ENCODE measurements around the gene ANKRD23. TPM values are rescaled to one million over a fixed set of nuclear protein-coding genes. Genes with fewer than 3 reads are reported as not detected.

The ANKRD23 gene
- total and polyA plus RNA-seq, 2 of the 13 experiments (the other 11 are each of a cell fraction or from before 2014, with no cell fraction given): 1.5 to 1.6 TPM

DNA sequence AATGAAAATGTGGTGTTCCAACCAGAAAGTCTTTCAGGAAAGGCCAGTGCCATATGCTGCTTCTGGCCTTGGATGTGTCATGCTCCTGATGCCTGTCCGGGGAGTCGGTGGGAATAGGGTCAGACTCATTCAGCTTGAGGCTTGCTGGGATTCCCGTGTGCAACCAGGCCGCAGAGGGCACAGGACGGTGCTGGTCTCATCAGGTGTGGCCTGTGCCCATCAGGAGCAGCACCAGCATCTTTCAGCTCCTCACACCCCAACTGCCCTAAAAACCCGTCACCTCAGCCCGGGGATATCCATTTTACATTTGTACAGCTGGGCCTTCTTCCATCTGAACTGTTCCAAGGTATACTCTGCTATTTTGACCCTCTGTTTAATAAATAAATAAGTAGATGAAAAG lies 41.1 kb downstream of the ANKRD23 start (continued):
- TF ChIP-seq, protein P1, sequence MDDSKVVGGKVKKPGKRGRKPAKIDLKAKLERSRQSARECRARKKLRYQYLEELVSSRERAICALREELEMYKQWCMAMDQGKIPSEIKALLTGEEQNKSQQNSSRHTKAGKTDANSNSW (CRISPR knock-in tag; IDR thresholded peaks at IDR 0.05; ENCODE audit: borderline replicate concordance): no peak

GRCh38 chr2:96801786-96802595 lies 41.8 kb downstream of the ANKRD23 start:
- CTCF ChIA-PET (ENCODE audit: low intra/inter-chr PET ratio, low total read pairs): interaction anchor here (0.8 to 1.6 kb wide), 2 partner anchors 38 to 252 kb away, joined by 3 to 8 read pairs; no protein-coding TSS in a partner anchor
- Histone ChIP-seq H3K79me2 (ENCODE audit: insufficient read depth, low read length) (no peaks in the 10 kb centered on the region), H3K36me3 (replicated peaks in 1 of 2; ENCODE audit: control insufficient read depth in 1 of 2, insufficient read depth in 2 of 2, low read length in 2 of 2) (peaks cover 5 to 11% of the 10 kb centered on the region in 2 experiments; a peak in 3 of 5 replicates), H3K27ac (ENCODE audit: extremely low read length, insufficient read depth, low read length) (no peak overlapping the region), H3K4me1 (ENCODE audit: insufficient read depth, low read length) (peaks cover 33% of the 10 kb centered on the region), H3K9ac (ENCODE audit: insufficient read depth, low read depth, low read length) (no peak overlapping the region), H4K20me1 (ENCODE audit: insufficient read depth, low read length) (no peaks in the 10 kb centered on the region), H3K4me3 (replicated peaks in 1 of 3; ENCODE audit: insufficient read depth in 1 of 3, low read depth in 2 of 3, low read length in 3 of 3) (no peak overlapping the region), H3K4me2 (ENCODE audit: low read depth, low read length) (no peak overlapping the region), H2AFZ (ENCODE audit: low read length) (no peak overlapping the region), H3K9me3 (ENCODE audit: low read length) (no peaks in the 10 kb centered on the region), H3K27me3 (ENCODE audit: control insufficient read depth in 1 of 2, insufficient read depth in 2 of 2, low read length in 2 of 2) (no peaks in the 10 kb centered on the region)
- ATAC-seq (no peak), FAIRE-seq (no peak), DNase-seq (ENCODE audit: low spot score) (no peak)
- in situ Hi-C loops (cut with HindIII; ENCODE audit: extremely low pct_ligation_motif_present, low pct_unique_long_range_greater_than_20kb): no loop called here
- POLR2A ChIA-PET: interaction anchor here (2.1 kb wide), 1 partner anchor 14 kb away, joined by 7 read pairs; the partner anchor contains the start of gene CNNM3
- 93% methylated on average over 10 of the region's 10 CpGs for WGBS (ENCODE audit: low lambda C conversion rate)
- intact Hi-C loops (cut with micrococcal nuclease; ENCODE audit: unreplicated experiment): loop anchor here (2.0 kb wide), 1 partner anchor 251 kb away; no protein-coding TSS in a partner anchor
- TSS peak; percentile 47 for BruUV-seq (replicated peaks)
- TF ChIP-seq, protein P2, sequence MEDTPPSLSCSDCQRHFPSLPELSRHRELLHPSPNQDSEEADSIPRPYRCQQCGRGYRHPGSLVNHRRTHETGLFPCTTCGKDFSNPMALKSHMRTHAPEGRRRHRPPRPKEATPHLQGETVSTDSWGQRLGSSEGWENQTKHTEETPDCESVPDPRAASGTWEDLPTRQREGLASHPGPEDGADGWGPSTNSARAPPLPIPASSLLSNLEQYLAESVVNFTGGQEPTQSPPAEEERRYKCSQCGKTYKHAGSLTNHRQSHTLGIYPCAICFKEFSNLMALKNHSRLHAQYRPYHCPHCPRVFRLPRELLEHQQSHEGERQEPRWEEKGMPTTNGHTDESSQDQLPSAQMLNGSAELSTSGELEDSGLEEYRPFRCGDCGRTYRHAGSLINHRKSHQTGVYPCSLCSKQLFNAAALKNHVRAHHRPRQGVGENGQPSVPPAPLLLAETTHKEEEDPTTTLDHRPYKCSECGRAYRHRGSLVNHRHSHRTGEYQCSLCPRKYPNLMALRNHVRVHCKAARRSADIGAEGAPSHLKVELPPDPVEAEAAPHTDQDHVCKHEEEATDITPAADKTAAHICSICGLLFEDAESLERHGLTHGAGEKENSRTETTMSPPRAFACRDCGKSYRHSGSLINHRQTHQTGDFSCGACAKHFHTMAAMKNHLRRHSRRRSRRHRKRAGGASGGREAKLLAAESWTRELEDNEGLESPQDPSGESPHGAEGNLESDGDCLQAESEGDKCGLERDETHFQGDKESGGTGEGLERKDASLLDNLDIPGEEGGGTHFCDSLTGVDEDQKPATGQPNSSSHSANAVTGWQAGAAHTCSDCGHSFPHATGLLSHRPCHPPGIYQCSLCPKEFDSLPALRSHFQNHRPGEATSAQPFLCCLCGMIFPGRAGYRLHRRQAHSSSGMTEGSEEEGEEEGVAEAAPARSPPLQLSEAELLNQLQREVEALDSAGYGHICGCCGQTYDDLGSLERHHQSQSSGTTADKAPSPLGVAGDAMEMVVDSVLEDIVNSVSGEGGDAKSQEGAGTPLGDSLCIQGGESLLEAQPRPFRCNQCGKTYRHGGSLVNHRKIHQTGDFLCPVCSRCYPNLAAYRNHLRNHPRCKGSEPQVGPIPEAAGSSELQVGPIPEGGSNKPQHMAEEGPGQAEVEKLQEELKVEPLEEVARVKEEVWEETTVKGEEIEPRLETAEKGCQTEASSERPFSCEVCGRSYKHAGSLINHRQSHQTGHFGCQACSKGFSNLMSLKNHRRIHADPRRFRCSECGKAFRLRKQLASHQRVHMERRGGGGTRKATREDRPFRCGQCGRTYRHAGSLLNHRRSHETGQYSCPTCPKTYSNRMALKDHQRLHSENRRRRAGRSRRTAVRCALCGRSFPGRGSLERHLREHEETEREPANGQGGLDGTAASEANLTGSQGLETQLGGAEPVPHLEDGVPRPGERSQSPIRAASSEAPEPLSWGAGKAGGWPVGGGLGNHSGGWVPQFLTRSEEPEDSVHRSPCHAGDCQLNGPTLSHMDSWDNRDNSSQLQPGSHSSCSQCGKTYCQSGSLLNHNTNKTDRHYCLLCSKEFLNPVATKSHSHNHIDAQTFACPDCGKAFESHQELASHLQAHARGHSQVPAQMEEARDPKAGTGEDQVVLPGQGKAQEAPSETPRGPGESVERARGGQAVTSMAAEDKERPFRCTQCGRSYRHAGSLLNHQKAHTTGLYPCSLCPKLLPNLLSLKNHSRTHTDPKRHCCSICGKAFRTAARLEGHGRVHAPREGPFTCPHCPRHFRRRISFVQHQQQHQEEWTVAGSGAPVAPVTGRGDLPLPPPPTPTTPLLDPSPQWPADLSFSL (CRISPR knock-in tag; IDR thresholded peaks at IDR 0.05): peak; percentile 60; the same call in 1 of the 2 replicates
- TF ChIP-seq KLF11 (CRISPR knock-in tag; IDR thresholded peaks at IDR 0.05) (no peak), ZNF460 (CRISPR knock-in tag; IDR thresholded peaks at IDR 0.05; ENCODE audit: borderline replicate concordance) (no peak), ZNF17 (CRISPR knock-in tag; IDR thresholded peaks at IDR 0.05) (no peak), FOXP1 (IDR thresholded peaks at IDR 0.05) (no peak), FOXP1 (CRISPR knock-in tag; IDR thresholded peaks at IDR 0.05) (no peak), IKZF1 (IDR thresholded peaks at IDR 0.05) (0 out of 2 replicates have a peak, but pooled peaks have one; percentile 30), ZNF558 (CRISPR knock-in tag; IDR thresholded peaks at IDR 0.05; ENCODE audit: borderline replicate concordance) (no peak)
- TF ChIP-seq, protein P3, sequence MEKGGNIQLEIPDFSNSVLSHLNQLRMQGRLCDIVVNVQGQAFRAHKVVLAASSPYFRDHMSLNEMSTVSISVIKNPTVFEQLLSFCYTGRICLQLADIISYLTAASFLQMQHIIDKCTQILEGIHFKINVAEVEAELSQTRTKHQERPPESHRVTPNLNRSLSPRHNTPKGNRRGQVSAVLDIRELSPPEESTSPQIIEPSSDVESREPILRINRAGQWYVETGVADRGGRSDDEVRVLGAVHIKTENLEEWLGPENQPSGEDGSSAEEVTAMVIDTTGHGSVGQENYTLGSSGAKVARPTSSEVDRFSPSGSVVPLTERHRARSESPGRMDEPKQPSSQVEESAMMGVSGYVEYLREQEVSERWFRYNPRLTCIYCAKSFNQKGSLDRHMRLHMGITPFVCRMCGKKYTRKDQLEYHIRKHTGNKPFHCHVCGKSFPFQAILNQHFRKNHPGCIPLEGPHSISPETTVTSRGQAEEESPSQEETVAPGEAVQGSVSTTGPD (CRISPR knock-in tag; IDR thresholded peaks at IDR 0.05): no peak
- TF ChIP-seq, protein P4, sequence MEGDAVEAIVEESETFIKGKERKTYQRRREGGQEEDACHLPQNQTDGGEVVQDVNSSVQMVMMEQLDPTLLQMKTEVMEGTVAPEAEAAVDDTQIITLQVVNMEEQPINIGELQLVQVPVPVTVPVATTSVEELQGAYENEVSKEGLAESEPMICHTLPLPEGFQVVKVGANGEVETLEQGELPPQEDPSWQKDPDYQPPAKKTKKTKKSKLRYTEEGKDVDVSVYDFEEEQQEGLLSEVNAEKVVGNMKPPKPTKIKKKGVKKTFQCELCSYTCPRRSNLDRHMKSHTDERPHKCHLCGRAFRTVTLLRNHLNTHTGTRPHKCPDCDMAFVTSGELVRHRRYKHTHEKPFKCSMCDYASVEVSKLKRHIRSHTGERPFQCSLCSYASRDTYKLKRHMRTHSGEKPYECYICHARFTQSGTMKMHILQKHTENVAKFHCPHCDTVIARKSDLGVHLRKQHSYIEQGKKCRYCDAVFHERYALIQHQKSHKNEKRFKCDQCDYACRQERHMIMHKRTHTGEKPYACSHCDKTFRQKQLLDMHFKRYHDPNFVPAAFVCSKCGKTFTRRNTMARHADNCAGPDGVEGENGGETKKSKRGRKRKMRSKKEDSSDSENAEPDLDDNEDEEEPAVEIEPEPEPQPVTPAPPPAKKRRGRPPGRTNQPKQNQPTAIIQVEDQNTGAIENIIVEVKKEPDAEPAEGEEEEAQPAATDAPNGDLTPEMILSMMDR (CRISPR knock-in tag; IDR thresholded peaks at IDR 0.05): no peak

Data from HepG2 (cell line).